Glutamatergic neuron (in vitro differentiated cells): Measurements from ENCODE around the gene PPP4R4. TPM values are rescaled to one million over a fixed set of nuclear protein-coding genes. Genes with fewer than 3 reads are reported as not detected.

ENCODE experiments used
- DNase-seq: peaks from one replicate; pipeline ENCODE4 v3.0.0; 2022
- H3K27ac Mint-ChIP-seq: one replicate; pipeline ENCODE4 v1.8.0; 2020; ENCODE audit warnings: mild to moderate bottlenecking, mixed read lengths, inconsistent platforms; ENCODE audit not compliant: unreplicated experiment
- H3K27me3 Mint-ChIP-seq: one replicate; pipeline ENCODE4 v1.8.0; 2020; ENCODE audit warnings: mild to moderate bottlenecking, moderate library complexity, mixed read lengths, inconsistent platforms; ENCODE audit not compliant: unreplicated experiment
- H3K36me3 Mint-ChIP-seq: one replicate; pipeline ENCODE4 v1.8.0; 2020; ENCODE audit warnings: mild to moderate bottlenecking, mixed read lengths, inconsistent platforms; ENCODE audit not compliant: unreplicated experiment
- H3K4me1 Mint-ChIP-seq: one replicate; pipeline ENCODE4 v1.8.0; 2020; ENCODE audit warnings: mild to moderate bottlenecking, low read depth, mixed read lengths, inconsistent platforms; ENCODE audit not compliant: unreplicated experiment
- H3K4me3 Mint-ChIP-seq: one replicate; pipeline ENCODE4 v1.8.0; 2020; ENCODE audit warnings: mild to moderate bottlenecking, mixed read lengths, inconsistent platforms; ENCODE audit not compliant: unreplicated experiment
- H3K9me3 Mint-ChIP-seq: one replicate; pipeline ENCODE4 v1.8.0; 2020; ENCODE audit warnings: mild to moderate bottlenecking, moderate library complexity, mixed read lengths, inconsistent platforms; ENCODE audit not compliant: unreplicated experiment
- CTCF ChIP-seq: fragments of 200-600 bp; sonication (generic); IDR thresholded peaks from one replicate; pipeline ENCODE4 v1.5.0; 2021; ENCODE audit not compliant: partially characterized antibody, unreplicated experiment
- total RNA-seq: library from RNA; stranded (reverse); fragmentation: NEBNext Ultra II Directional; extraction: Animal tissue kit (Norgen Biotek cat#: 25700); gene quantifications from one replicate; pipeline ENCODE4 v1.2.1, GENCODE V29; 2021; ENCODE audit not compliant: unreplicated experiment

PPP4R4 gene
- total RNA-seq, 1 donor from 2014 or later = 1.6 TPM

GRCh38 chr14:94310248-94310647 lies 136.1 kb downstream of the PPP4R4 start:
- peaks cover 1% of the 10 kb centered on the region for H3K9me3 Mint-ChIP-seq
- peaks cover 6% of the 10 kb centered on the region for H3K4me1 Mint-ChIP-seq

GRCh38 chr14:94312481-94313246 lies 138.5 kb downstream of the PPP4R4 start:
- DNase-seq = no peak
- Mint-ChIP-seq H3K9me3 (peaks cover 1% of the 10 kb centered on the region), H3K4me3 (no peak overlapping the region), H3K27me3 (peaks cover 2% of the 10 kb centered on the region), H3K4me1 (peaks cover 2% of the 10 kb centered on the region), H3K36me3 (peaks cover 7% of the 10 kb centered on the region), H3K27ac (no peak overlapping the region)
- no peak for TF ChIP-seq CTCF

More at GRCh38 chr14:94310248-94310647, 136.1 kb downstream of the PPP4R4 start:
- DNase-seq = no peak
- peaks cover 2% of the 10 kb centered on the region for H3K27me3 Mint-ChIP-seq
- H3K36me3 Mint-ChIP-seq = peaks cover 11% of the 10 kb centered on the region
- no peak for TF ChIP-seq CTCF
- no peak overlapping the region for H3K4me3 Mint-ChIP-seq
- H3K27ac Mint-ChIP-seq = no peak overlapping the region

GRCh38 chr14:94313991-94314655 lies 140.0 kb downstream of the PPP4R4 start:
- Mint-ChIP-seq H3K27me3 (no peaks in the 10 kb centered on the region), H3K9me3 (peaks cover under 1% of the 10 kb centered on the region), H3K27ac (no peak overlapping the region), H3K36me3 (no peaks in the 10 kb centered on the region), H3K4me1 (peaks cover 2% of the 10 kb centered on the region), H3K4me3 (no peak overlapping the region)
- no peak for DNase-seq
- no peak for TF ChIP-seq CTCF

GRCh38 chr14:94314890-94315289 lies 140.8 kb downstream of the PPP4R4 start:
- Mint-ChIP-seq H3K27ac (no peak overlapping the region), H3K9me3 (no peaks in the 10 kb centered on the region), H3K27me3 (no peaks in the 10 kb centered on the region), H3K4me1 (peaks cover 2% of the 10 kb centered on the region), H3K4me3 (no peak overlapping the region), H3K36me3 (no peaks in the 10 kb centered on the region)
- DNase-seq = no peak
- TF ChIP-seq CTCF = no peak

GRCh38 chr14:94316692-94317091 lies 142.6 kb downstream of the PPP4R4 start:
- Mint-ChIP-seq H3K27me3 (no peaks in the 10 kb centered on the region), H3K9me3 (no peaks in the 10 kb centered on the region), H3K4me3 (no peak overlapping the region), H3K4me1 (peaks cover 2% of the 10 kb centered on the region), H3K27ac (no peak overlapping the region), H3K36me3 (no peaks in the 10 kb centered on the region)
- no peak for TF ChIP-seq CTCF
- no peak for DNase-seq
